A375 (cell line): Measurements from ENCODE around the gene PSG11. TPM values are rescaled to one million over a fixed set of nuclear protein-coding genes. Genes with fewer than 3 reads are reported as not detected.

Source experiments
- total RNA-seq: library from RNA; depleted of rRNA; stranded (reverse); fragments of >200 nt; shearing (Covaris generic); gene quantifications from 2 replicates; pipeline ENCODE4 v1.2.3, GENCODE V29; 2014; rRNA removed

PSG11 gene
- total RNA-seq: not detected in 2 replicates

GRCh38 chr19:43026369-43026768 lies at the start of gene PSG11:
Gene PSG11, minus strand, starts transcription at chr19:43026469. Its CDS starts 97 bp downstream, at chr19:43026372.

Other genes with a start within 250 kb of the PSG11 start
- gene PSG1, start 146.8 kb downstream of the PSG11 start, total RNA-seq: not detected in 2 replicates
- gene PSG6, start 108.6 kb downstream of the PSG11 start, total RNA-seq: not detected in 2 replicates
- gene PSG7, start 89.3 kb downstream of the PSG11 start, total RNA-seq: not detected in 2 replicates
- not detected in 2 replicates for gene PSG2, start 56.2 kb upstream of the PSG11 start, total RNA-seq
- gene PSG5, start 160.1 kb upstream of the PSG11 start, total RNA-seq: not detected in 2 replicates
- not detected in 2 replicates for gene PSG4, start 179.2 kb upstream of the PSG11 start, total RNA-seq
- not detected in 2 replicates for gene PSG9, start 243.1 kb upstream of the PSG11 start, total RNA-seq